ENCODE data around the gene DNAJC4.

DNA sequence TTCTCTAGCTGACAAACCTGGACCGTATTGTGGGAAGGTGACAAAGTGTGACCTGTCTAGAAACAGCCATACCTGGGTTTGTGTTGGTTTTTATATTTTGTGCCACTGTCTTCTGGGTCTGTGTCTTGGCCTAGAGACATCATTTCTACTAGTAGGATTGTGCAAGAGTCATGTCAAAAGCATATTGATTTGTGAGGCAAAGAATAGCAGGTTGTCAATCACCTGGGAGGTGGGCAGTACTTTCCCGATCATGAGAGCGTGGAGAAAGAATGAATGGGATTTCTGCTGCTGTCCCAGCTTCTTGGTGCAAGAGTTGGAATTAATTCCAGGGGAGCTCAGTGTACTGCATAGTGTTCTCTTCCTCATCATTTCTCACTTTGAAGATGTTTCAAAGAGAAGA, 28.8 kb upstream of the DNAJC4 start:
- TF ChIP-seq, protein P1, sequence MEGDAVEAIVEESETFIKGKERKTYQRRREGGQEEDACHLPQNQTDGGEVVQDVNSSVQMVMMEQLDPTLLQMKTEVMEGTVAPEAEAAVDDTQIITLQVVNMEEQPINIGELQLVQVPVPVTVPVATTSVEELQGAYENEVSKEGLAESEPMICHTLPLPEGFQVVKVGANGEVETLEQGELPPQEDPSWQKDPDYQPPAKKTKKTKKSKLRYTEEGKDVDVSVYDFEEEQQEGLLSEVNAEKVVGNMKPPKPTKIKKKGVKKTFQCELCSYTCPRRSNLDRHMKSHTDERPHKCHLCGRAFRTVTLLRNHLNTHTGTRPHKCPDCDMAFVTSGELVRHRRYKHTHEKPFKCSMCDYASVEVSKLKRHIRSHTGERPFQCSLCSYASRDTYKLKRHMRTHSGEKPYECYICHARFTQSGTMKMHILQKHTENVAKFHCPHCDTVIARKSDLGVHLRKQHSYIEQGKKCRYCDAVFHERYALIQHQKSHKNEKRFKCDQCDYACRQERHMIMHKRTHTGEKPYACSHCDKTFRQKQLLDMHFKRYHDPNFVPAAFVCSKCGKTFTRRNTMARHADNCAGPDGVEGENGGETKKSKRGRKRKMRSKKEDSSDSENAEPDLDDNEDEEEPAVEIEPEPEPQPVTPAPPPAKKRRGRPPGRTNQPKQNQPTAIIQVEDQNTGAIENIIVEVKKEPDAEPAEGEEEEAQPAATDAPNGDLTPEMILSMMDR (IDR thresholded peaks at IDR 0.05; ENCODE audit: low read depth, low read length), result no peak
- TF ChIP-seq POLR2A (IDR thresholded peaks at IDR 0.05; ENCODE audit: extremely low read depth, insufficient read length) (no peak), MYC (IDR thresholded peaks at IDR 0.05; ENCODE audit: low read depth, low read length) (no peak)
